Fibroblast of pulmonary artery (primary cell): ENCODE results near the gene NYNRIN.

Experiments
- DNase-seq: peaks from one replicate; pipeline ENCODE4 v3.0.0-alpha.2; 2010; ENCODE audit warnings: low read depth
- H3K4me3 ChIP-seq: replicated peaks from 2 replicates; pipeline ENCODE4 v1.5.1; 2011; ENCODE audit warnings: low read depth, mild to moderate bottlenecking, control low read depth, low read length, moderate library complexity
- TF ChIP-seq, protein P1 (sequence below): IDR thresholded peaks from 2 replicates; pipeline ENCODE4 v1.5.1; 2011; ENCODE audit warnings: mild to moderate bottlenecking, control low read depth, low read length, inconsistent platforms; ENCODE audit errors: missing control alignments

NYNRIN gene

DNA sequence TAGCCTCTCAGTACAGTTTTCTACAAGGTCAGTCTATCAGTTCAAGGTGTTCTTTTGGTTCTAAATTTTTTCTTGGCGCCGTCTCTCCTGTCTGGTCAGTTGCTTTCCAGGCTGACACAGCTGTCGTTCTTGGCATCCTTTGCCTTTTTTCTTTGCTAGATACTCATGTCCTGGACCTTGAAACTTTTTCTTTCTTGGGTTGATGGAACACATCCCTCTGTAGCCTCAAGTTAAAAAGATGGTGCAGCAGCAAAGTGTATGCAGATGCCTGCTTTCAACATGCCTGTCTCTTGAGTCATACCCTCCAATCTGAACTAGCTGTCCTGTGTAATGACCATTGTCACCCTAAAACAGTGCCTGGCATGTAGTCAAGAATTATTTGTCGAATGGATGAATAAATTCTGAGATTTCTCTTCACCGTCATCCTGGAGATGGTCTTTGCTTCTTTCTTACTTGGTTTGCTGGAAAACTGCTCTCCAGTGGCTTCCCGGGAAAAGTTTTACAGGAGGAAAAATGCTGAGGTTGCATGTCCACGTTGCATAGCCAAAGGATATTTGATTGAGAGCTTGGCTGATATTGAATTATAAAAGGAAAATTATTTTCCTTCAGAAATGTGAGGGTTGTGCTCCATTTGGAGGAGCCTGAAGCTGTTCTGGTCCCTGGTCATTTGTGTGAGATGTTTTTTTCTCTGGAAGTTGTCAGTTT, 4.6 kb downstream of the NYNRIN start:
- no peak overlapping the region for H3K4me3 ChIP-seq
- DNase-seq: peak; percentile 56
- TF ChIP-seq, protein P1, sequence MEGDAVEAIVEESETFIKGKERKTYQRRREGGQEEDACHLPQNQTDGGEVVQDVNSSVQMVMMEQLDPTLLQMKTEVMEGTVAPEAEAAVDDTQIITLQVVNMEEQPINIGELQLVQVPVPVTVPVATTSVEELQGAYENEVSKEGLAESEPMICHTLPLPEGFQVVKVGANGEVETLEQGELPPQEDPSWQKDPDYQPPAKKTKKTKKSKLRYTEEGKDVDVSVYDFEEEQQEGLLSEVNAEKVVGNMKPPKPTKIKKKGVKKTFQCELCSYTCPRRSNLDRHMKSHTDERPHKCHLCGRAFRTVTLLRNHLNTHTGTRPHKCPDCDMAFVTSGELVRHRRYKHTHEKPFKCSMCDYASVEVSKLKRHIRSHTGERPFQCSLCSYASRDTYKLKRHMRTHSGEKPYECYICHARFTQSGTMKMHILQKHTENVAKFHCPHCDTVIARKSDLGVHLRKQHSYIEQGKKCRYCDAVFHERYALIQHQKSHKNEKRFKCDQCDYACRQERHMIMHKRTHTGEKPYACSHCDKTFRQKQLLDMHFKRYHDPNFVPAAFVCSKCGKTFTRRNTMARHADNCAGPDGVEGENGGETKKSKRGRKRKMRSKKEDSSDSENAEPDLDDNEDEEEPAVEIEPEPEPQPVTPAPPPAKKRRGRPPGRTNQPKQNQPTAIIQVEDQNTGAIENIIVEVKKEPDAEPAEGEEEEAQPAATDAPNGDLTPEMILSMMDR: no peak

DNA sequence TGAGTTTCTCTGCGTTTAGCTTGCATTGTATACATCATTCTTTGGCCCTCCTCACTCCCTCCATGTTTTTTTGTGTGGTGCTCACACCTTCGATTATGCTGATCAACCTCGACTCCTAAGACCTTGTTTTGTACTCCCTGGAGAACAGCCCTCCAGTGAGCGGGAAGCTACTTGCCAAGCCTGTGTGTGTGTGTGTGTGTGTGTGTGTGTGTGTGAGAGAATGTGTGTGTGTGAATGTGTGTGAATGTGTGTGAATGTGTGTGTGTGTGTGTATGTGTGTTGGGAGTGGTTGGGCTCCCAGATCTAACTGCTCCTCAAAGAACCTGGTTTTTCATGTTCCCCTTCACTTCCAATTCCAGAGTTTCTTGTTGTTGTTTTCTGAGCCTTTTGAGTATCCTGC, 6.0 kb downstream of the NYNRIN start:
- TF ChIP-seq, protein P1: no peak
- DNase-seq: no peak
- no peak overlapping the region for H3K4me3 ChIP-seq

DNA sequence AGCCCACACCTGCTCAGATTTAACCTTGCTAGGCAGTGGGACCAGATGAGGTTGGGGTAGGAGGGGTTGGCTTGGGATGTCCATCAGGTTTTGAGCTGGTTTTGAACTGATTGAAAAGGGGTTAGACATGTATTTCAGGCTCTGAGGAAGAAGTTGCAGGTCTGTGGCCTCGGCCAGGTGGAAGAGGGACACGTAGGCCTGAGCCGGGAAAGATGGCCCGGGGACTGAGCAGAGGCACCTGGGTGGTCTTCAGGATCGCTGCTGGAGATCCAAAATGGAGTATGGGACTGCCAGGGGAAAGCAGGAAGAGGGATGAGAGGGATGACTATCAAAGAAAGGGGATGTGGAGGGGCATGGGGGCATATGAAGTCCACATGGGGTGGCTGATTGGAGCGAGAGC, 7.6 kb downstream of the NYNRIN start:
- TF ChIP-seq, protein P1: no peak
- H3K4me3 ChIP-seq: no peak overlapping the region
- DNase-seq: no peak

DNA sequence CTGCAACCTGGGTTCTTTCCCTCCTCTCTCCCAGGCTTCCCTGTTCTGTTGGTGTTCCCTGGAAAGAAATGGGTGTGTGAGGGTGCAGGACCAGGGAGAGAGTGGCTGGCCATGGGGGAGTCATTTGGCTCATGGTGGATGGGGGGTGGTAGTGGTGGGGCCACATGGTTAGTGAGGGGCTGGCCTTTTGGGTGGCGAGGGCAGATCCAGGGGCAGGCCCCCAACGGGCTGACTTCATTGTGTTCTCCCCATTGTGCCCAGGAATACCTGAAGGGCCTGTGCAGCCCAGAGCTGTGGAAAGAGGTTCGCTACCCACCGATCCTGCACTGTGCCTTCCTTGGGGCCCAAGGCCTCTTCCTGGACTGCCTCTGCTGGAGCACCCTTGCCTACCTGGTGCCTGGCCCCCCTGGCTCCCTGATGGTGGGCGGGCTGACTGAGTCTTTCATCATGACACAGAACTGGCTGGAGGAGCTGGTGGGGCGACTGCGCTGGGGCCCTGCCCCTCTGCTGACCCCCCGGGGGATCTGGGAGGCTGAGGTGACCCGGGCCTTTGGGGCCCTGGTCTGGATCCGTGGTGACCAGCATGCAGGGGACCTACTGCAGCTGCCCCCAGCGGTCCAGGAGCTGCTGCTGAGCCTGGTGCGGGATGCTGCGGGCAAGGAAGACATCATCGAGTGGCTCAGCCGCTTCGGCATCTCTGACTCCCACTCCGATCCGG, 9.0 kb downstream of the NYNRIN start:
- no peak overlapping the region for H3K4me3 ChIP-seq
- TF ChIP-seq, protein P1: no peak
- no peak for DNase-seq

DNA sequence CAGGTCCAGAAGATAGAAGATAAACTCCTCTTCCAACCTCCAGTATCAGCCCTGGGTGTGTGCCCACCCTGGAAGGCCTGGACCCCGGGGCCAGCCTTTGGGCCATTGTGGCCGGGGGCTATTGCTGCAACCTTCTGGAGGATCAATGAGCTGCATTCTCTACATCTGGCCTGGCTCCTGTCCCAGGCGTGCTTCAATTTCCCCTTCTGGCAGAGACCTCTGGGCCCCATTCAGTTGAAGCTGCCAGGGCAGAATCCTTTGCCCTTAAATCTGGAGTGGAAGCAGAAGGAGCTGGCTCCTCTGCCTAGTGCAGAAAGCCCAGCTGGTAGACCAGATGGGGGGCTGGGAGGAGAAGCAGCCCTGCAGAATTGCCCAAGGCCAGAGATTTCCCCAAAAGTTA, 10.0 kb downstream of the NYNRIN start:
- DNase-seq: no peak
- no peak overlapping the region for H3K4me3 ChIP-seq
- TF ChIP-seq, protein P1: no peak

DNA sequence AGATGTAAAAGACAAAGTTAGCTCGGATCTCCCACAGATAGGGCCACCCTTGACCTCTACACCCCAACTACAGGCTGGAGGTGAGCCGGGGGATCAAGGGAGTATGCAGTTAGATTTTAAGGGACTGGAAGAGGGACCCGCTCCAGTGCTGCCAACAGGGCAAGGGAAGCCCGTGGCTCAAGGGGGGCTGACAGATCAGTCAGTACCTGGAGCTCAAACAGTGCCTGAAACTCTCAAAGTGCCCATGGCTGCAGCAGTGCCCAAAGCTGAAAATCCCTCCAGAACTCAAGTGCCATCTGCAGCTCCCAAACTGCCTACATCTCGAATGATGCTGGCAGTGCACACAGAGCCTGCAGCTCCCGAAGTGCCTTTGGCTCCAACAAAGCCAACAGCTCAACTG, 10.4 kb downstream of the NYNRIN start:
- no peak overlapping the region for H3K4me3 ChIP-seq
- TF ChIP-seq, protein P1: no peak
- no peak for DNase-seq
